H9 (cell line): ENCODE results near the gene SLC17A5. TPM values are rescaled to one million over a fixed set of nuclear protein-coding genes. Genes with fewer than 3 reads are reported as not detected.

Source experiments
- DNase-seq: peaks from one replicate; pipeline ENCODE4 v3.0.0-alpha.2; 2017
- H2AFZ ChIP-seq: one replicate; pipeline ENCODE4 v1.6.1; 2013; ENCODE audit warnings: mild to moderate bottlenecking, low read length, control low read depth, moderate library complexity
- H2AK5ac ChIP-seq: 2 replicates; pipeline ENCODE4 v1.6.1; 2013; ENCODE audit warnings: low read length, control low read depth, mixed read lengths; ENCODE audit not compliant: insufficient read length
- H2BK120ac ChIP-seq: one replicate; pipeline ENCODE4 v1.6.1; 2013; ENCODE audit warnings: low read depth, mild to moderate bottlenecking, low read length, control low read depth, inconsistent platforms; ENCODE audit not compliant: poor library complexity, severe bottlenecking
- H2BK12ac ChIP-seq: 2 replicates; pipeline ENCODE4 v1.6.1; 2013; ENCODE audit warnings: low read length, control low read depth, mixed read lengths, low read depth; ENCODE audit not compliant: insufficient read length
- H2BK15ac ChIP-seq: 2 replicates; pipeline ENCODE4 v1.6.1; 2013; ENCODE audit warnings: low read depth, low read length, control low read depth
- H2BK20ac ChIP-seq: one replicate; pipeline ENCODE4 v1.6.1; 2013; ENCODE audit warnings: low read depth, mild to moderate bottlenecking, low read length, control low read depth, inconsistent platforms; ENCODE audit not compliant: poor library complexity, severe bottlenecking
- H2BK5ac ChIP-seq: 2 replicates; pipeline ENCODE4 v1.6.1; 2013; ENCODE audit warnings: low read length, control low read depth, mixed read lengths; ENCODE audit not compliant: insufficient read length
- H3K14ac ChIP-seq: 2 replicates; pipeline ENCODE4 v1.6.1; 2013; ENCODE audit warnings: low read length, control low read depth; ENCODE audit not compliant: insufficient read depth
- H3K18ac ChIP-seq: 2 replicates; pipeline ENCODE4 v1.6.1; 2013; ENCODE audit warnings: low read depth, mild to moderate bottlenecking, mixed read lengths, low read length, control low read depth; ENCODE audit not compliant: insufficient read length
- H3K23ac ChIP-seq: 2 replicates; pipeline ENCODE4 v1.6.1; 2013; ENCODE audit warnings: low read length, control low read depth, mixed read lengths, low read depth; ENCODE audit not compliant: insufficient read length
- H3K23me2 ChIP-seq: 2 replicates; pipeline ENCODE4 v1.6.1; 2013; ENCODE audit warnings: low read depth, mild to moderate bottlenecking, mixed read lengths, low read length, control low read depth; ENCODE audit not compliant: insufficient read length, poor library complexity, severe bottlenecking
- H3K27ac ChIP-seq: 2 replicates; pipeline ENCODE4 v1.5.1; 2013; ENCODE audit warnings: low read length, control low read depth, mixed read lengths, low read depth; ENCODE audit not compliant: insufficient read length
- H3K27me3 ChIP-seq: 2 replicates; pipeline ENCODE4 v1.6.1; 2013; ENCODE audit warnings: low read length, control low read depth, inconsistent platforms; ENCODE audit not compliant: insufficient read depth
- H3K4ac ChIP-seq: 2 replicates; pipeline ENCODE4 v1.6.1; 2013; ENCODE audit warnings: low read depth, mild to moderate bottlenecking, control low read depth, inconsistent platforms, low read length, moderate library complexity
- H3K4me1 ChIP-seq: 2 replicates; pipeline ENCODE4 v1.6.1; 2013; ENCODE audit warnings: low read length, control low read depth, inconsistent platforms; ENCODE audit not compliant: insufficient read depth
- H3K4me2 ChIP-seq: 2 replicates; pipeline ENCODE4 v1.6.1; 2013; ENCODE audit warnings: low read length, control low read depth, mixed read lengths; ENCODE audit not compliant: insufficient read length, insufficient read depth
- H3K56ac ChIP-seq: 2 replicates; pipeline ENCODE4 v1.6.1; 2013; ENCODE audit warnings: low read depth, mild to moderate bottlenecking, mixed read lengths, low read length, control low read depth; ENCODE audit not compliant: insufficient read length
- H3K79me1 ChIP-seq: 2 replicates; pipeline ENCODE4 v1.6.1; 2013; ENCODE audit warnings: low read depth, mild to moderate bottlenecking, moderate library complexity, low read length, control low read depth, inconsistent platforms; ENCODE audit not compliant: insufficient read depth, poor library complexity, severe bottlenecking
- H3K79me2 ChIP-seq: 2 replicates; pipeline ENCODE4 v1.6.1; 2013; ENCODE audit warnings: low read length, control low read depth, inconsistent platforms; ENCODE audit not compliant: insufficient read depth
- H3K9ac ChIP-seq: 2 replicates; pipeline ENCODE4 v1.6.1; 2013; ENCODE audit warnings: low read length, control low read depth, mixed read lengths; ENCODE audit not compliant: insufficient read length; ENCODE audit errors: extremely low read depth
- H3K9me3 ChIP-seq: one replicate; pipeline ENCODE4 v1.6.1; 2013; ENCODE audit warnings: low read depth, low read length, inconsistent platforms; ENCODE audit not compliant: control insufficient read depth
- H3T11ph ChIP-seq: one replicate; pipeline ENCODE4 v1.6.1; 2013; ENCODE audit warnings: mild to moderate bottlenecking, low read length, control low read depth, inconsistent platforms
- H4K20me1 ChIP-seq: one replicate; pipeline ENCODE4 v1.6.1; 2013; ENCODE audit not compliant: control insufficient read depth, insufficient read length, insufficient read depth
- H4K5ac ChIP-seq: 2 replicates; pipeline ENCODE4 v1.6.1; 2013; ENCODE audit warnings: low read depth, mild to moderate bottlenecking, mixed read lengths, low read length, control low read depth; ENCODE audit not compliant: insufficient read length
- H4K8ac ChIP-seq: replicated peaks from 2 replicates; pipeline ENCODE4 v1.6.1; 2013; ENCODE audit warnings: low read length, control low read depth, mixed read lengths, low read depth; ENCODE audit not compliant: insufficient read length
- H4K91ac ChIP-seq: 2 replicates; pipeline ENCODE4 v1.6.1; 2013; ENCODE audit warnings: low read depth, mild to moderate bottlenecking, moderate library complexity, mixed read lengths, low read length, control low read depth; ENCODE audit not compliant: insufficient read length
- H3K27ac Mint-ChIP-seq, 3 experiments: 2 replicates in 2 of 3; 3 replicates in 1 of 3; pipeline ENCODE4 v1.8.0; 2020 to 2021; ENCODE audit warnings: mixed read lengths in 3 of 3, mild to moderate bottlenecking in 1 of 3, moderate library complexity in 1 of 3
- H3K27me3 Mint-ChIP-seq: 2 replicates; pipeline ENCODE4 v1.8.0; 2021; ENCODE audit warnings: low read depth, mild to moderate bottlenecking, moderate library complexity, mixed read lengths
- H3K36me3 Mint-ChIP-seq, 3 experiments: 2 replicates in 2 of 3; 3 replicates in 1 of 3; pipeline ENCODE4 v1.8.0; 2020 to 2021; ENCODE audit warnings: low read depth in 3 of 3, mixed read lengths in 3 of 3; ENCODE audit not compliant: insufficient read depth in 1 of 3
- H3K4me1 Mint-ChIP-seq, 2 experiments: 2 replicates each; pipeline ENCODE4 v1.8.0; 2020; ENCODE audit warnings: mixed read lengths in 2 of 2
- H3K4me3 Mint-ChIP-seq, 2 experiments: 2 replicates in 1 of 2; 3 replicates in 1 of 2; pipeline ENCODE4 v1.8.0; 2020 to 2021; ENCODE audit warnings: mild to moderate bottlenecking in 2 of 2, mixed read lengths in 2 of 2, moderate library complexity in 1 of 2
- H3K9me3 Mint-ChIP-seq, 2 experiments: 2 replicates in 1 of 2; 3 replicates in 1 of 2; pipeline ENCODE4 v1.8.0; 2020; ENCODE audit warnings: mild to moderate bottlenecking in 2 of 2, mixed read lengths in 2 of 2, moderate library complexity in 1 of 2
- WGBS: extraction: QIAGEN DNeasy Blood & Tissue Kit; methylation state at CpG from one replicate; pipeline ENCODE4 v1.1.7; 2013; ENCODE audit warnings: missing lambda C conversion rate, low lambda C conversion rate, mixed read lengths; ENCODE audit not compliant: insufficient read length; ENCODE audit errors: extremely low coverage; 5-methylcytosine and 5-hydroxymethylcytosine counted together
- total RNA-seq: library from RNA; stranded (reverse); gene quantifications from 2 replicates; pipeline ENCODE4 v1.2.1, GENCODE V29; 2021
- TF ChIP-seq, protein P1 (sequence below): fragments of 200-600 bp; sonication (generic); conservative IDR thresholded peaks from 3 replicates; pipeline ENCODE4 v1.8.0; 2021; ENCODE audit warnings: antibody characterized with exemption, mild to moderate bottlenecking

Gene SLC17A5
- total RNA-seq, 1 experiment from 2014 or later = 8.9 TPM

DNA sequence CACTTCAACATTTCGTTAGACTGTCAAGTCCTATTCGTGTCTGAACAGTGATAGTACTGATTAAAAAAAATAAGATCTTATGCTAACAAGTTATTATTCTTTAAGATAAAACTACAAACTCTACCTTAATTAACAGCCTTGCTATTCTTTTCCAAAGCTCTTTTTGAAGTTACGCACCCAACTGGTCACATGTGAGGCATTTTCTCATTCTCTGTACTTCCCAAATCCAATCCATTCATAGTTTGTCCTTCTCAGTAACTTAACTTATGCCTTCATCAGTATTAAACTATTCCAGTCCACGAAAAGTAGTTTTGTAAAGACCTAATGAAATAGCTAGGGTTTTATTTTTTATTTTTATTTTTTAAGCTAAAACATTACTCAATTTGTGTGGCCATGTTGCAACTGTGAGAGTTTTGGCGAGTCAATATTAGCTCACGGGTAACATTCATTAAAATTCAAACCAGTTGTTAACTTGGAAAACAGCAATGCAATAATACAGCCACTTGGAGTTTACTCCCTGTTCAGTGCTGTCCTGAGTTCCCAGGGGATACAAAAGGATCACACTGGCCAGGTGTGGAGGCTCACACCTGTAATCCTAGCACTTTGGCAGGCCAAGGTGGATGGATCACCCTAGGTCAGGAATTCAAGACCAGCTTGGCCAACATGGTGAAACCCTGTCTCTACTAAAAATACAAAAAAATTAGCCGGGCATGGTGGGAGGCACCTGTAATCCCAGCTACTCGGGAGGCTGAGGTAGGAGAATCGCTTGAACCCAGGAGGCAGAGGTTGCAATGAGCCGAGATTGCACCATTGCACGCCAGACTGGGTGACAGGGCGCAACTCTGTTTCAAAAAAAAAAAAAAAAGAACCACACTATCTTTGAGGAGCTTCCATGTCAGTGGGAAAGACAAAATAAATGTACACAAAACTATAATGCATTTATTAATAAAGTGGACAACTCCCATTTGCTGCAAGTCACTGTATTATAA is 105.0 kb downstream of the SLC17A5 start:
- Histone ChIP-seq H2BK120ac (no peak overlapping the region), H3K18ac (no peak overlapping the region), H3K56ac (no peak overlapping the region), H2BK12ac (no peak overlapping the region), H3K4me2 (no peak overlapping the region), H3K9ac (no peak overlapping the region), H3K4ac (no peak overlapping the region), H3K9me3 (no peaks in the 10 kb centered on the region), H3K27me3 (no peaks in the 10 kb centered on the region), H3T11ph (no peak overlapping the region), H4K91ac (no peak overlapping the region), H3K23me2 (no peaks in the 10 kb centered on the region), H2AFZ (no peak overlapping the region), H3K14ac (no peak overlapping the region), H3K27ac (no peak overlapping the region), H3K4me1 (no peaks in the 10 kb centered on the region), H4K20me1 (no peaks in the 10 kb centered on the region), H4K5ac (no peak overlapping the region), H4K8ac (no peak overlapping the region), H2BK15ac (no peak overlapping the region), H3K79me2 (no peaks in the 10 kb centered on the region), H3K79me1 (no peaks in the 10 kb centered on the region), H2BK5ac (no peak overlapping the region), H3K23ac (no peak overlapping the region), H2BK20ac (no peak overlapping the region), H2AK5ac (no peak overlapping the region)
- Mint-ChIP-seq H3K36me3 (no peaks in the 10 kb centered on the region), H3K4me3 (no peak overlapping the region), H3K4me1 (0 out of 4 replicates have a peak, but pooled peaks cover 0 to 3% of the 10 kb centered on the region in 2 experiments), H3K27ac (peak overlapping the region in 1 of 3 experiments; percentile 65; a peak in 1 of 7 replicates), H3K9me3 (no peaks in the 10 kb centered on the region; a peak in 2 of 5 replicates), H3K27me3 (no peaks in the 10 kb centered on the region)
- no peak for DNase-seq
- TF ChIP-seq, protein P1, sequence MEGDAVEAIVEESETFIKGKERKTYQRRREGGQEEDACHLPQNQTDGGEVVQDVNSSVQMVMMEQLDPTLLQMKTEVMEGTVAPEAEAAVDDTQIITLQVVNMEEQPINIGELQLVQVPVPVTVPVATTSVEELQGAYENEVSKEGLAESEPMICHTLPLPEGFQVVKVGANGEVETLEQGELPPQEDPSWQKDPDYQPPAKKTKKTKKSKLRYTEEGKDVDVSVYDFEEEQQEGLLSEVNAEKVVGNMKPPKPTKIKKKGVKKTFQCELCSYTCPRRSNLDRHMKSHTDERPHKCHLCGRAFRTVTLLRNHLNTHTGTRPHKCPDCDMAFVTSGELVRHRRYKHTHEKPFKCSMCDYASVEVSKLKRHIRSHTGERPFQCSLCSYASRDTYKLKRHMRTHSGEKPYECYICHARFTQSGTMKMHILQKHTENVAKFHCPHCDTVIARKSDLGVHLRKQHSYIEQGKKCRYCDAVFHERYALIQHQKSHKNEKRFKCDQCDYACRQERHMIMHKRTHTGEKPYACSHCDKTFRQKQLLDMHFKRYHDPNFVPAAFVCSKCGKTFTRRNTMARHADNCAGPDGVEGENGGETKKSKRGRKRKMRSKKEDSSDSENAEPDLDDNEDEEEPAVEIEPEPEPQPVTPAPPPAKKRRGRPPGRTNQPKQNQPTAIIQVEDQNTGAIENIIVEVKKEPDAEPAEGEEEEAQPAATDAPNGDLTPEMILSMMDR = no peak
- no CpG with 5 or more reads among the region's 12 CpGs for WGBS
